Measurements from ENCODE around the gene P2RY2. TPM values are rescaled to one million over a fixed set of nuclear protein-coding genes. Genes with fewer than 3 reads are reported as not detected.

The P2RY2 gene
- total RNA-seq, 1 donor = 0.18 TPM

DNA sequence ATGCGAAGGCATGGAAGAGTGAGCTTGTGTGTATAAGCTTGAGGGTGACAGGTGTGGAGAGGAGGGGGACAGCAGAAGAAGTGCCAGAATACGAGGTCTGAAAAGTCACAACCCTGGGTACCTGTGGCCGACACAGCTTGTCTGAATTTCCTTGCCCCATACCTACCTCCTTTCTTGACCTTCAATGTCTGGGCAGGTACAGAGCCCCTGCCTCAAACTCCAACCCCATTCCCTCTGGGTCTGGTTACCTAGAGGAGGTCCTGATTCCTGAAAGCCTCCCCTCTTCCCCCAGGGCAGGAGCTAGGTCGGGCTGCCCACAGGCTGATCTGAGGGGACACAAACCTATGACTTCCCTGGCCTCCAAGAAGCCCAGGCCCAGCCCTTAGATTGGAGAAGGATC, 39.4 kb upstream of the P2RY2 start:
- TF ChIP-seq, protein P1, sequence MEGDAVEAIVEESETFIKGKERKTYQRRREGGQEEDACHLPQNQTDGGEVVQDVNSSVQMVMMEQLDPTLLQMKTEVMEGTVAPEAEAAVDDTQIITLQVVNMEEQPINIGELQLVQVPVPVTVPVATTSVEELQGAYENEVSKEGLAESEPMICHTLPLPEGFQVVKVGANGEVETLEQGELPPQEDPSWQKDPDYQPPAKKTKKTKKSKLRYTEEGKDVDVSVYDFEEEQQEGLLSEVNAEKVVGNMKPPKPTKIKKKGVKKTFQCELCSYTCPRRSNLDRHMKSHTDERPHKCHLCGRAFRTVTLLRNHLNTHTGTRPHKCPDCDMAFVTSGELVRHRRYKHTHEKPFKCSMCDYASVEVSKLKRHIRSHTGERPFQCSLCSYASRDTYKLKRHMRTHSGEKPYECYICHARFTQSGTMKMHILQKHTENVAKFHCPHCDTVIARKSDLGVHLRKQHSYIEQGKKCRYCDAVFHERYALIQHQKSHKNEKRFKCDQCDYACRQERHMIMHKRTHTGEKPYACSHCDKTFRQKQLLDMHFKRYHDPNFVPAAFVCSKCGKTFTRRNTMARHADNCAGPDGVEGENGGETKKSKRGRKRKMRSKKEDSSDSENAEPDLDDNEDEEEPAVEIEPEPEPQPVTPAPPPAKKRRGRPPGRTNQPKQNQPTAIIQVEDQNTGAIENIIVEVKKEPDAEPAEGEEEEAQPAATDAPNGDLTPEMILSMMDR (IDR thresholded peaks at IDR 0.05; ENCODE audit: insufficient read depth, low read length) = no peak
- no peak overlapping the region for H3K4me3 ChIP-seq (ENCODE audit: low read depth, low read length)
- no peak for DNase-seq (ENCODE audit: low read depth)

DNA sequence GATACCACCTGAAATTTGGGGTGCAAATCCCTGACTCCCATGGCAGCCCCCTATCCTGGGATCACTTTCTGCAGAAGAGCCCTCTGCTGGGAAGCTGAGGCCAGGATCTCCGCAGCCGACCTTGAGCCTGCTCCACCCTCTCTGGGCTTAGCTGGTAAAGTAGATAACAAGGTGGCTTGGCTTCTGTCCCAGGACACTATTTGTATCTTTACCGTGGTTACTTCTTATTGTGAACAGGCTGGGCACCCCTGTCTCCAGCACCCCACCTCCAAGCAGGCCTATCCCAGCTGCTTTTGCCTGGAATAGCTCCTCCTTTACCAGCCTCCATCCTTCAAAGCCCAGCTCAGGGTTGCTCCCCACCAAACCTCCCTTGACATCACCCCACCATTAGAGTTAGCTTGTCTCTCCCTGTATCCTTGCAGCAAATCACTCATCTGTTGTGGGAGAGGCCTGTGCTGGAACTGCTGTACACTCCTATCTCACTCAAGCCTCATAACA, 35.2 kb upstream of the P2RY2 start:
- TF ChIP-seq, protein P1 (IDR thresholded peaks at IDR 0.05; ENCODE audit: insufficient read depth, low read length) = no peak
- H3K4me3 ChIP-seq (ENCODE audit: low read depth, low read length) = no peak overlapping the region
- peak; percentile 22 for DNase-seq (ENCODE audit: low read depth)

DNA sequence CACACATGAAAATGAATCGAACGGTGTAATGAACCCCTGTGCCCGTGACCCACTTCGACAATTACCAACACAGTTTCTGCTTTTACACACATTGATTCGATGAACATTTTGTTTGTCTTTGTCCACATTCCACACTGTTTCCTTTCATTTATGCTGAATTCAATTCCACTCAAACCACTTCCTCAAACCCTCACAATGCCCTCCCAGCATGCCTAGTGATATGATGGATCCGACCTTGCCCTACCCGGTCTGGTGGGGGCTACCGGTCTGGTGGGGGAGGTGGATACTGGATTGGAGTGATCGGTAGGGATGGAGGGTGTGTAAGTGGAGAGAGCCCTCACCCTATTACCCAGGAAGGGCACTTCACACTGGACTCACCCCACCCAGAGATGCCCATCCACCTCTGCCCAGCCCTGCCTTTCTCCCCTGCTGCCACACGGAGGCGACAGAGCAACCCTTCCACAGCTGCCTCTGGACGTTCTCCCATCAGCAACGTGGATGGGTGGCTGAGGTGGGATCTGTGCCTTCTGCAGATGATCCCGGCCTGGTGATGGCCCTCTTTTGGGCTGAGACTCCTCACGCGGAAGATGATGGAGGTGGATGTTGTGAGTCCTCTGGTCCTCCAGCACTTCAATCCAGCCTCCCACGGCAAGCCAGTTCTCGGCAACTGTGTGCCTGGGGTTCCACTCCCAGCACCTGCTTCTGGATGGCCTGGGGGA, 33.0 kb upstream of the P2RY2 start:
- DNase-seq (ENCODE audit: low read depth) = peak; percentile 57
- no peak overlapping the region for H3K4me3 ChIP-seq (ENCODE audit: low read depth, low read length)
- TF ChIP-seq, protein P1 (IDR thresholded peaks at IDR 0.05; ENCODE audit: insufficient read depth, low read length) = peak; percentile 96

DNA sequence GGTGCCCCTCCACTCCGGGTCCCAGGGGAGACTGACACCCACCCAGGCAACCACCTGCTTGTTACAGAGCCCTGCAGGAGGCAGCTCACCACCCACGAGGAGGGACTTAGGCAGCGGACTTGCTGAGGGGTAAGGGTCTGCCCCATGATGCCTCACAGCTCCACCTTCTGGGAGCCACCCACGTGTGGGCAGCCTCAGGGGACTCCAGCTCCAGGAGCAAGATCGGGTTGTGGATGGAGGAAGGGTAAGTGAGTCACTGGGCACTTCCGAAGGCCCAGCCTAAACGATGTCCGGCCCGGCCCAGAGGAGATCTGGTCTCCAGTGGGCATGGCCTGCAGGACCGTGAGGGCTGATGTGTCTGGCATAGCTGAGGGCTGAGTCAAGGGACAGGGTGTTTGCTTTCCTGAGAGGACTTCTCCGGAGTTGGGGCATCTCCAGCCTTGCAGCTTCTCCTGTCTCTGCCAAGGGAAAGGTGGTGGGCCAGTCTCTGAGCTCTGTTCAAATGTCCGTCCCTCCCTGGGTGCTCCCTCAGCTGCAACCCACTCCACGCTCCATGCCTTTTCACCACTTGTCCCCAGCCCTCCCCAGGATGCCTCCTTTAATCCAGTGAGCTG, 32.3 kb upstream of the P2RY2 start:
- H3K4me3 ChIP-seq (ENCODE audit: low read depth, low read length) = no peak overlapping the region

DNA sequence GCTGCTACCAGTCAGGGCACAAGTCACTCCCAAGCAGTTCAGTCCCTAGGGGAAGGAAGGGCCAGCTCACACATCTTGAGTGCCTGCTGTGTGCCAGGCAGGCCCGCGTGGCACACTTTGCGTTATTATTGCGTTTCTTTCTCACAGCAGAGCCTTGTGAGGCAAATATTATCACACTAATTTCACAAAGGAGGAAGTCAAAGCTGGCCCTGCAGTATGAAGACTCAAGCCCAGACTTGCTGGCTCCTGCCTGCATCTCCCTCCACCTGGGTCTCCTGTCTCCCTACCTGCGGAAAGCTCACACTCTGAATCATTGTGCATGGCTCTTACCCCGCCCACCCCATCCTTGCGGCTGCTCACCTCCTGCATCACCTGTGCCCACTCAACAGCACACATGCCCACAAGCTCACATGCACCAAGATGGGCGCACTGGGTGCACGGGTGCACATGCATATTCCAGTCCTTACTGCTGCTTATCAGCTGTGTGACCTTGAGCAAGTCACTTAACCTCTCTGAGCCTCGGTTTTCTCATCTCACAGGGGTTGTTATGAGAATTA, 31.7 kb upstream of the P2RY2 start:
- H3K4me3 ChIP-seq (ENCODE audit: low read depth, low read length) = no peak overlapping the region
- TF ChIP-seq, protein P1 (IDR thresholded peaks at IDR 0.05; ENCODE audit: insufficient read depth, low read length) = no peak
- DNase-seq (ENCODE audit: low read depth) = no peak

More for the DNA sequence above, 32.3 kb upstream of the P2RY2 start:
- DNase-seq (ENCODE audit: low read depth) = peak; percentile 79
- TF ChIP-seq, protein P1 (IDR thresholded peaks at IDR 0.05; ENCODE audit: insufficient read depth, low read length) = no peak

DNA sequence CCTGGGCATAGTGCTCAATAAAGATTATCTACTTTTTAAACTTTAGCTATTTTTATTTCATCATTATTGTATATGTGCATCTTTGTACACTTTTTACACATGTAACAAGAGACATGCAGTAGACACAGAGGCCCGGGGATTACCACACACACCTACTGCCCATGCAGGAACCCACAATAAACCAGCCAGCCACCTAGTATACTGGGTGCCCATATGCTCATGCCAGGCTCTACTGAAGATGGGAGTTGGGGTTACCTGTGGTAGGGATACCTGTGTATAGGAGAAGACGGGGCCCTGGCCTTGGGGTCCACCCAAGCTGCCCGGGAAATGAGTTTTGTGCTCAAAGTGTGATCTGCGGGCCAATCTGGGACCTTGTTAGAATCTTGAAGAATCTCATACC, 31.2 kb upstream of the P2RY2 start:
- H3K4me3 ChIP-seq (ENCODE audit: low read depth, low read length) = no peak overlapping the region
- TF ChIP-seq, protein P1 (IDR thresholded peaks at IDR 0.05; ENCODE audit: insufficient read depth, low read length) = no peak
- no peak for DNase-seq (ENCODE audit: low read depth)

Measured in fibroblast of the aortic adventitia (primary cell).